Urothelium cell line (cell line): Measurements from ENCODE around the gene MYL10.
"Not testable (repeated sequence)": the region's sequence is repeated elsewhere in the genome, so short reads cannot be mapped to it uniquely, and the experiment has no call there.

Source experiments
- DNase-seq: peaks from one replicate; pipeline ENCODE4 v3.0.0; 2011; ENCODE audit warnings: low spot score, mixed read lengths
- FAIRE-seq: peaks from 2 replicates; lab custom pipeline; 2011; peaks lifted over from hg19 to GRCh38; lab: Jason Lieb, UNC

MYL10 gene

GRCh38 chr7:101620991-101621390 is 8.1 kb downstream of the MYL10 start:
- FAIRE-seq (no peak), DNase-seq (no peak)

GRCh38 chr7:101620395-101620794 is 8.7 kb downstream of the MYL10 start:
- FAIRE-seq (no peak), DNase-seq (no peak)

- DNase-seq (no peak), FAIRE-seq (peak; percentile 37)
Observed at GRCh38 chr7:101618916-101619315, 10.2 kb downstream of the MYL10 start.

- FAIRE-seq: no peak
- DNase-seq: no peak
Observed at GRCh38 chr7:101618207-101618839, 10.8 kb downstream of the MYL10 start.

GRCh38 chr7:101617451-101618206 is 11.5 kb downstream of the MYL10 start:
- no peak for FAIRE-seq
- DNase-seq: no peak

GRCh38 chr7:101615446-101615845 is 13.7 kb downstream of the MYL10 start:
- DNase-seq (no peak), FAIRE-seq (no peak)

GRCh38 chr7:101614939-101615302 is 14.2 kb downstream of the MYL10 start:
- DNase-seq (peak; percentile 60), FAIRE-seq (peak; percentile 85)

GRCh38 chr7:101614098-101614938 is 14.8 kb downstream of the MYL10 start:
- FAIRE-seq: no peak

GRCh38 chr7:101612885-101613515 is 16.1 kb downstream of the MYL10 start:
- FAIRE-seq (peak; percentile 52), DNase-seq (no peak)

More at GRCh38 chr7:101614098-101614938, 14.8 kb downstream of the MYL10 start:
- no peak for DNase-seq

GRCh38 chr7:101608772-101609713 is 20.1 kb downstream of the MYL10 start:
- DNase-seq: no peak
- FAIRE-seq: no peak

GRCh38 chr7:101606498-101606923 is 22.6 kb downstream of the MYL10 start:
- FAIRE-seq (no peak), DNase-seq (no peak)

- FAIRE-seq: no peak
- no peak for DNase-seq
Observed at GRCh38 chr7:101605611-101606497, 23.2 kb downstream of the MYL10 start.

GRCh38 chr7:101604934-101605332 is 24.2 kb downstream of the MYL10 start:
- not testable (repeated sequence) for DNase-seq
- peak; percentile 9 for FAIRE-seq

GRCh38 chr7:101604331-101604933 is 24.7 kb downstream of the MYL10 start:
- FAIRE-seq (peak; percentile 40), DNase-seq (no peak)

GRCh38 chr7:101602484-101603241 is 26.4 kb downstream of the MYL10 start:
- DNase-seq (peak; percentile 93), FAIRE-seq (peak; percentile 86)

- DNase-seq (no peak), FAIRE-seq (peak; percentile 74)
Observed at GRCh38 chr7:101602082-101602481, 27.0 kb downstream of the MYL10 start.

GRCh38 chr7:101599787-101600186 is 29.3 kb downstream of the MYL10 start:
- DNase-seq (no peak), FAIRE-seq (peak; percentile 17)
